Thyroid gland (tissue), 4 donors: ENCODE measurements around the gene NUP62. TPM values are rescaled to one million over a fixed set of nuclear protein-coding genes. Genes with fewer than 3 reads are reported as not detected.

Source experiments
- DNase-seq, 2 donors: peaks; one replicate each; pipeline ENCODE4 v3.0.0-alpha.2; 2019
- H3K27ac ChIP-seq, 3 donors: fragments of 200-600 bp; sonication (generic); 1 replicate in 2 of 3; 2 replicates in 1 of 3; pipeline ENCODE4 v1.5.1; 2016 to 2019; ENCODE audit warnings: mild to moderate bottlenecking in 1 of 3, moderate library complexity in 1 of 3
- H3K27me3 ChIP-seq: fragments of 200-600 bp; sonication (generic); one replicate; pipeline ENCODE4 v1.5.1; 2019
- H3K36me3 ChIP-seq, 2 donors: fragments of 200-600 bp; sonication (generic); one replicate each; pipeline ENCODE4 v1.5.1; 2016 to 2019
- H3K4me1 ChIP-seq, 2 donors: fragments of 200-600 bp; sonication (generic); one replicate each; pipeline ENCODE4 v1.5.1; 2017 to 2019
- H3K4me3 ChIP-seq, 3 donors: fragments of 200-600 bp; sonication (generic); replicated peaks in 1 of 3; 1 replicate in 2 of 3; 2 replicates in 1 of 3; pipeline ENCODE4 v1.5.1; 2016; ENCODE audit warnings: mild to moderate bottlenecking in 1 of 3
- H3K9me3 ChIP-seq: fragments of 200-600 bp; sonication (generic); one replicate; pipeline ENCODE4 v1.5.1; 2017
- CTCF ChIP-seq, 6 experiments: fragments of 200-600 bp in 3 of 6; fragments of 450-650 bp in 3 of 6; sonication (generic) in 3 of 6; IDR thresholded peaks; one replicate each; pipeline ENCODE4 v1.5.1; 2016 to 2019; ENCODE audit warnings: antibody characterized with exemption in 6 of 6, mild to moderate bottlenecking in 2 of 6, inconsistent platforms in 1 of 6, moderate library complexity in 1 of 6
- POLR2A ChIP-seq, 2 donors: fragments of 450-650 bp; IDR thresholded peaks; one replicate each; pipeline ENCODE4 v1.6.1; 2017; ENCODE audit warnings: antibody characterized with exemption in 2 of 2, mild to moderate bottlenecking in 2 of 2, moderate library complexity in 1 of 2
- WGBS, 2 donors: methylation state at CpG; one replicate each; pipeline ENCODE4 v1.1.5; 2017; 5-methylcytosine and 5-hydroxymethylcytosine counted together
- intact Hi-C: fragments of 100-400 bp; cut with DNase I; formaldehyde crosslinking; loops from one replicate; pipeline ENCODE4 v1.15.1; 2023
- total RNA-seq, 4 donors: library from RNA; depleted of rRNA; stranded (reverse); fragments of >200 nt; gene quantifications; one replicate each; pipeline ENCODE4 v1.2.3, GENCODE V29; 2016

Gene NUP62
- total RNA-seq, 4 donors from 2014 or later, result 27.5 to 32.3 (median 30.5) TPM

- intact Hi-C loops, result no loop called here
- Histone ChIP-seq H3K9me3 (no peaks in the 10 kb centered on the region), H3K4me3 (no peak overlapping the region), H3K27me3 (no peaks in the 10 kb centered on the region), H3K36me3 (peaks cover 0 to under 1% of the 10 kb centered on the region in 2 donors), H3K27ac (no peak overlapping the region), H3K4me1 (no peaks in the 10 kb centered on the region)
- TF ChIP-seq POLR2A (IDR thresholded peaks at IDR 0.05), result no peak
- no peak for TF ChIP-seq CTCF (IDR thresholded peaks at IDR 0.05)
- no peak for DNase-seq
- WGBS, 2 donors, result 90 to 96% methylated on average over 8 of the region's 8 CpGs
Measured at GRCh38 chr19:49918089-49918488, 11.2 kb downstream of the NUP62 start.

- Histone ChIP-seq H3K36me3 (no peaks in the 10 kb centered on the region), H3K27ac (no peak overlapping the region), H3K27me3 (no peaks in the 10 kb centered on the region), H3K4me1 (peaks cover 0 to 8% of the 10 kb centered on the region in 2 donors), H3K4me3 (no peak overlapping the region), H3K9me3 (no peaks in the 10 kb centered on the region)
- DNase-seq, result no peak
- 80 to 81% methylated on average over 21 of the region's 21 CpGs for WGBS, 2 donors
- intact Hi-C loops, result no loop called here
- TF ChIP-seq CTCF (IDR thresholded peaks at IDR 0.05) (no peak), POLR2A (IDR thresholded peaks at IDR 0.05) (no peak)
Measured at GRCh38 chr19:49916839-49917733, 12.2 kb downstream of the NUP62 start.

DNA sequence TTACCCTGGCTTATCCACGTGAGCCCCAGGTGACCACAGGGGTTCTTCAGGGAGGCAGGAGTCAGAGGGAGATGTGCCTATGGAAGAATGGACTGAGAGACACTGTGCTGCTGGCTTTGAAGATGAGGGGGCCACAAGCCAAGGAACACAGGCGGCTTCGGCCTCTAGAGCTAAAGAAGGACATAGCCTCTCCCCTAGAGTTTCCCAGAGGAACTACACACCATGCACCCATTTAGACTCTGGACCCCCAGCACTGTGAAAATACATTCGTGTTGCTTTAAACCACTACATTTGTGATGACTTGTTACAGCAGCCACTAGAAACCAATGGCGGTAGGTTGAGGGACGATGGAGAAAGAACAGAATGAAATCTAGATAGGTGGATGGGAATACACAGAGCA is 14.0 kb downstream of the NUP62 start:
- no peak for TF ChIP-seq CTCF (IDR thresholded peaks at IDR 0.05)
- TF ChIP-seq POLR2A (IDR thresholded peaks at IDR 0.05), result no peak
- Histone ChIP-seq H3K27ac (no peak overlapping the region), H3K36me3 (no peaks in the 10 kb centered on the region), H3K27me3 (no peaks in the 10 kb centered on the region), H3K4me1 (peaks cover 8 to 23% of the 10 kb centered on the region in 2 donors), H3K9me3 (no peaks in the 10 kb centered on the region), H3K4me3 (no peak overlapping the region)
- WGBS, 2 donors, result 96% methylated on average over 6 of the region's 6 CpGs
- no peak for DNase-seq
- intact Hi-C loops, result no loop called here

DNA sequence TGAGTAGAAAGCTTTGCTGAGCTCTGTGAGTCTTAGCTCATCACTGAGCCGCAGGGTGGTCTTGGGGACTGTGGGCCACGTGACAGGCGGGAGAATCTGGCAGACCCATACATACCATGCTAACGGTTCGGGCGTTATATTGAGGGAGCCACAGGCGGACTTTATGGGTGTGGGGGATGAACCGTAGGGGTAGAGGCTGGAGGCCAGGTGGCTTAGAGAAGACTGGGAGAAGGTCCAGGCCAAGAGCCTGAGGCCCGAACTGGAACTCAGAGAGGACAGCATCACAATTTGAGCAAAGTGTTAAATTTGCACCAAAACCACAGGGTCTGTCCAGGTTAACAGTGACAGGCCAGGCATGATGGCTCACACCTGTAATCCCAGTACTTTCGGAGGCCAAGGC is 15.6 kb downstream of the NUP62 start:
- TF ChIP-seq CTCF (IDR thresholded peaks at IDR 0.05), result no peak
- no peak for TF ChIP-seq POLR2A (IDR thresholded peaks at IDR 0.05)
- Histone ChIP-seq H3K27ac (no peak overlapping the region), H3K4me1 (peaks cover 8 to 23% of the 10 kb centered on the region in 2 donors), H3K9me3 (no peaks in the 10 kb centered on the region), H3K4me3 (no peak overlapping the region), H3K27me3 (no peaks in the 10 kb centered on the region), H3K36me3 (peaks cover 4% of the 10 kb centered on the region in 2 donors)
- no peak for DNase-seq
- WGBS, 2 donors, result 91 to 95% methylated on average over 10 of the region's 10 CpGs
- intact Hi-C loops, result no loop called here

DNA sequence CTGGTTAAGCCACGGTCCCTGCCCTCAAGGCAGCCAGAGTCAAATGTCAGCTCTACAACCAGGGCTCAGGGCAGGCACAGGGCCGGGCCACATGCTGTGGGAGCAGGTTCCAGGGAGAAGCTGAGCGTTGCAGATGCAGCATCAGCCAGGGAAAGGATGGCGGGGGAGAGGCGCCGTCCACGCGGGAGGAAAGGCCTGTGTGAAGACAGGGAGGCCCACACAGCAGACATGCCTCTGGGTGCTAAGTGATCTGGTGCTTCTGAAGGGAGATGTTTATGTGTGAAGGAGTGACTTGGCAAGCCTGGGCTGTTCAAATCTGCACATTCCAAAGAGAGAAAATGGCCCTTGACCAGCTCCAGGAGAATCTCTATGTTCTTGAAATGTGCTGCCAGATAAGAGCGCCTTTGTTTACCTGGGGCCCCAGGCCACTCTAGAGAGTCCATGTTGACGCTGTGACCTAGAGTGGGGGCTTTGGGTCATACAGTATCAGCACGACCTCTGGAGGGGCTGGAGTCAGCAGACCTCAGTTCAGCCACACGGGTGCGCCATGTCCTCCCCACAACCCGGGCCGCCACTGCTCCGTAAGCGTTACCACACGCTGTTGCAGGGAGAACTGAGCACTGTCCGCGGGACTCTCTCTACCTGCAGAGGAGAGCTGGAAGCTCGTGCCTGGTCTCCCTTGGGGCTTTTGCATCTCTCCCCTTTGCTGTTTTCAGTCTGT is 16.2 kb downstream of the NUP62 start:
- 65 to 72% methylated on average over 21 of the region's 21 CpGs for WGBS, 2 donors
- peak; percentile 38 to 53 for DNase-seq
- no peaks in the 10 kb centered on the region for H3K9me3 ChIP-seq
- H3K27me3 ChIP-seq, result no peaks in the 10 kb centered on the region
- H3K36me3 ChIP-seq, result peaks cover 7 to 9% of the 10 kb centered on the region in 2 donors
- TF ChIP-seq CTCF (IDR thresholded peaks at IDR 0.05), result no peak
- no peak for TF ChIP-seq POLR2A (IDR thresholded peaks at IDR 0.05)
- H3K27ac ChIP-seq, result no peak overlapping the region
- intact Hi-C loops, result no loop called here
- H3K4me3 ChIP-seq, result no peak overlapping the region
- H3K4me1 ChIP-seq, result peaks cover 8 to 23% of the 10 kb centered on the region in 2 donors
